Hematopoietic multipotent progenitor cell treated with erythropoietin and hydrocortisone succinate and interleukin-3 and kit ligand, for 8 days (in vitro differentiated cells): ENCODE data around the gene KIAA0319L.
"Not testable (repeated sequence)": the region's sequence is repeated elsewhere in the genome, so short reads cannot be mapped to it uniquely, and the experiment has no call there.

Source experiments
- DNase-seq: peaks from one replicate; pipeline ENCODE4 v3.0.0-alpha.2; 2015

KIAA0319L gene

DNA sequence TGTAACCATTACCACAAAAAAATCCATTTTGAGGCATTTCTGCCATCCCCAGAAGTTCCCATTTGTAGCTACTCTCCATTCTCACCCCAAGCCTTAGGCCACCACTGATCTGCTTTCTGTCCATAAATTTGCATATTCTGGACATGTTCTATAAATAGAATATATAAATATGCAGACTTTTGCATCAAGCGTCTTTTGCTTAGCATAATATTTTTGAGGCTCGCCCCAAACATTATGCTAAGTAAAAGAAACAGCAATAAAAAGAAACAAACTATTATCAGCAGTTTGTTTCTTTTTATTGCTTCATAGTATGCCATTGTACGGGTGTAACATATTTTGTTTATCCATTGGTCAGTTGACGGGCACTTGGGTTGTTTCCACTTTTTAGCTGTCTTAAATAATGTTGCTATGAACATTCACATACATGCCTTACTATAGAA is 23.8 kb upstream of the KIAA0319L start:
- DNase-seq, result no peak

DNA sequence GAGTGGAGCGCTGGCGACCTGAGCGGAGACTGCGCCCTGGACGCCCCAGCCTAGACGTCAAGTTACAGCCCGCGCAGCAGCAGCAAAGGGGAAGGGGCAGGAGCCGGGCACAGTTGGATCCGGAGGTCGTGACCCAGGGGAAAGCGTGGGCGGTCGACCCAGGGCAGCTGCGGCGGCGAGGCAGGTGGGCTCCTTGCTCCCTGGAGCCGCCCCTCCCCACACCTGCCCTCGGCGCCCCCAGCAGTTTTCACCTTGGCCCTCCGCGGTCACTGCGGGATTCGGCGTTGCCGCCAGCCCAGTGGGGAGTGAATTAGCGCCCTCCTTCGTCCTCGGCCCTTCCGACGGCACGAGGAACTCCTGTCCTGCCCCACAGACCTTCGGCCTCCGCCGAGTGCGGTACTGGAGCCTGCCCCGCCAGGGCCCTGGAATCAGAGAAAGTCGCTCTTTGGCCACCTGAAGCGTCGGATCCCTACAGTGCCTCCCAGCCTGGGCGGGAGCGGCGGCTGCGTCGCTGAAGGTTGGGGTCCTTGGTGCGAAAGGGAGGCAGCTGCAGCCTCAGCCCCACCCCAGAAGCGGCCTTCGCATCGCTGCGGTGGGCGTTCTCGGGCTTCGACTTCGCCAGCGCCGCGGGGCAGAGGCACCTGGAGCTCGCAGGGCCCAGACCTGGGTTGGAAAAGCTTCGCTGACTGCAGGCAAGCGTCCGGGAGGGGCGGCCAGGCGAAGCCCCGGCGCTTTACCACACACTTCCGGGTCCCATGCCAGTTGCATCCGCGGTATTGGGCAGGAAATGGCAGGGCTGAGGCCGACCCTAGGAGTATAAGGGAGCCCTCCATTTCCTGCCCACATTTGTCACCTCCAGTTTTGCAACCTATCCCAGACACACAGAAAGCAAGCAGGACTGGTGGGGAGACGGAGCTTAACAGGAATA is 20.1 kb upstream of the KIAA0319L start:
- DNase-seq, result peak; percentile 58

DNA sequence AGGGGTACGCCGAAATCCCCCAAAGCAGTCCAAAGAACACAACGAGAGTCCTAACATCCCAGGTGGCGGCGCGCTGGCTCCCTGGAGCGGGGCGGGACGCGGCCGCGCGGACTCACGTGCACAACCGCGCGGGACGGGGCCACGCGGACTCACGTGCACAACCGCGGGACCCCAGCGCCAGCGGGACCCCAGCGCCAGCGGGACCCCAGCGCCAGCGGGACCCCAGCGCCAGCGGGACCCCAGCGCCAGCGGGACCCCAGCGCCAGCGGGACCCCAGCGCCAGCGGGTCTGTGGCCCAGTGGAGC is 19.5 kb upstream of the KIAA0319L start:
- not testable (repeated sequence) for DNase-seq

DNA sequence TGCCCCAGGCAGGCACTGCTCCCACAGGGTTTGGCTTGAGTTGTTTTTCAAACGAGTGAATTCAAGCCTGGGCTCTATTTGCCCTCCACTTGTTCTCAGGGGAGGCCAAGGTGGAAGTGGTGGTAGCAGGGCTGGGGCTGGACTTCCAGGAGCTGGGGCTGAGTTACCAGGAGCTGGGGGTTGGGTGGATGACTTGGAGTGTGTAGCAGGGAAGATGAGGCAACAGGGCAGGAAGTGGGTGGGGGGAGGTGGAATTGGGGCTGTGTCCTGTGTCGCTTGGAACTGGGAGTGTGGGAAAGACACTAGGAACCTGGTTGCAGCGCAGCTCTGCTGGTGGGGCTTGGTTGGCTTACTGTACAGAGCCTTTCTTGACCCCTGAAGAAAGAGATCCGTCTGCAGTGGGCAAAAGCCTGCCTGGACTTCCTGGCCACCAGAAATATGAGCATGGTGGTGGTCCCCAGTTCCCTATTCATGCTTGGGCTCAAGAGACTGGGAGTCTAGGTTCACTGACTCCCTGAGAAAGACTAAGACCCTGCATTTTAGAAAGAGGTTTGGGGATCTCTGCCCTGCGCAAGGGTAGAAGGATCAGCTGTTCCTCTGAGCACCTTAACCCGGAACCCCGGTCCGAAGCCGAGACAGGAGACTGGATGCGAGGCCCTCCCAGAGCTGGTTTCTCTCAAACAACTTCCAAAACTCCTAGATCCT is 19.0 kb upstream of the KIAA0319L start:
- no peak for DNase-seq

DNA sequence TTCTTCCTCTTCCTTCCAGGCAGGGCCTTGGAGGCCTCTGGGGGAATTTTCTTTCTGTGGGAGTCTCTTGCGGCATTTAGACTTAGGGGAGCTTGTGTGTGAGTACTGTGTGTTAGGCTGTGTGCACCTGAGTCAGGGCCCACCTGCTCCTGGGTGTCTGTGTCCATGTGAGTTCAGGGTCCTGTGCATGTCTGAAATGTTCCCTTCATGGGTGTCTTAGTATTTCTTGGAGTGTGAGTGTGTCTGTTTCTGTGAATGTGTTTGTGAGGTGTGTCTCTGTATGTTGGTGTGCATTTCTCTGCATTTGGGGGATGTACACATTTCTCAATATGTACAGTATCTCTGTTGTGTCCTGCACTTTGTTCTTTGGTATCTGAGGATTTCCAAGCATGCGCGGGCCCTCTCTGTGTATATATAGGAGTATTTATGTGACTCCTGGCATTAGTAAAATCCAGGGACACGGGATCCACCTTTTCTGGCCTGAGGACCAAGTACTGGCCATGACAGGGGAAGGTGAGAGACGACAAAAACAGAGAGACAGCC is 18.3 kb upstream of the KIAA0319L start:
- DNase-seq, result no peak

DNA sequence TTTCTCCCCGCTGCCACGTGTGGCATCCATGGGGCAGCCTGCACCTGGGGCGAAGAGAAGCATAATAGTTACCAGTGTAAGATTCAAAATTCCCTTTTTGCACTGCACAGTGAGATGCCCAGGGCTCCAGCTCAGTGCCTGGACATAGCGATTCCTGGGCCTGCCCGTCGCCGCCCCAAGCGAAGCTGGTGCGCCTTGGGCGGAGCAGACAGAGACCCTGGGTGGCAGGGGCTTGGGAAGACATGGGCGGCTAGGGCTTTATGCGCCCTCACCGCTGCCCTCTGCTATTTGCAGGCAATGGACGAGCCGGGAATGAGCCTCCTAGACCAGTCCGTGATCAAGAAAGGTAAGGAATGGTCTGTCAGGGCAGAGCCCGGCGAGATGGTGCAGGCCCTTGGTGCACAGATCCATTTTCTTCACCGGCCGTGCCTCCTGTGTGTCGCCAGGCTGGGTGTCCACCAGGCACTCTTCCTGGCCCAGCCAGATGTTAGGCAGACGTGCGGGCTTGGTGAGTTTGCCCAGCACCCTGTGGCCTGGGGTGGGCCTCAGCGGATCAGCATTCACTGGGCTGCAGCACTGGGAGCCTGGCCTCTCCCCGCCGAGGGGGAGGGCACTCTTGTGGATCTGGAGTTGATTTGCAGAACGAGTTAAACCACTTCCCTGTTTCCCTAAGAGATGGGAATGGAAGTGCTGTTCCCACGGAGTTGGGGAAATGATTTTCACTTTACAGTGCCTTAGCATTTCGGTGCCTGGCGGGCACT is 17.6 kb upstream of the KIAA0319L start:
- no peak for DNase-seq

DNA sequence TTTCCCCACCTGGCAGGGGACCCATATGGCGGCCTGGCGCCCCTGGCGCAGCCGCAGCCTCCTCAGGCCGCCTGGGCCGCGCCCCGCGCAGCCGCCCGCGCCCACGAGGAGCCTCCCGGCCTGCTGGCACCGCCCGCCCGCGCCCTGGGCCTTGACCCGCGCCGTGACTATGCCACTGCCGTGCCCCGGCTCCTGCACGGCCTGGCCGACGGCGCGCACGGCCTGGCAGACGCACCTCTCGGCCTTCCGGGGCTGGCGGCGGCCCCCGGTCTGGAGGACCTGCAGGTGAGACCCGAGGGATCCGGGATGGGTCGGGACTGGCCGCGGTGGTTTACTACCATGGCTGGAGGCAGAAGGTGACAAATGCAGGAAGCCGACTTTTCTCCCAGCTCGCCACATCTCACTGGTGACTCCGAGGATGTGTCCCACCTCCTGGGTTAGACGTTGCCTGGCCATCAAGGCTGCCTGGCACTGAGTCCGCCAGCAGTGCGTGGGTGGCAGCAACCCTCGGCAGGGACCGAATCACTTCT is 17.0 kb upstream of the KIAA0319L start:
- DNase-seq, result no peak

DNA sequence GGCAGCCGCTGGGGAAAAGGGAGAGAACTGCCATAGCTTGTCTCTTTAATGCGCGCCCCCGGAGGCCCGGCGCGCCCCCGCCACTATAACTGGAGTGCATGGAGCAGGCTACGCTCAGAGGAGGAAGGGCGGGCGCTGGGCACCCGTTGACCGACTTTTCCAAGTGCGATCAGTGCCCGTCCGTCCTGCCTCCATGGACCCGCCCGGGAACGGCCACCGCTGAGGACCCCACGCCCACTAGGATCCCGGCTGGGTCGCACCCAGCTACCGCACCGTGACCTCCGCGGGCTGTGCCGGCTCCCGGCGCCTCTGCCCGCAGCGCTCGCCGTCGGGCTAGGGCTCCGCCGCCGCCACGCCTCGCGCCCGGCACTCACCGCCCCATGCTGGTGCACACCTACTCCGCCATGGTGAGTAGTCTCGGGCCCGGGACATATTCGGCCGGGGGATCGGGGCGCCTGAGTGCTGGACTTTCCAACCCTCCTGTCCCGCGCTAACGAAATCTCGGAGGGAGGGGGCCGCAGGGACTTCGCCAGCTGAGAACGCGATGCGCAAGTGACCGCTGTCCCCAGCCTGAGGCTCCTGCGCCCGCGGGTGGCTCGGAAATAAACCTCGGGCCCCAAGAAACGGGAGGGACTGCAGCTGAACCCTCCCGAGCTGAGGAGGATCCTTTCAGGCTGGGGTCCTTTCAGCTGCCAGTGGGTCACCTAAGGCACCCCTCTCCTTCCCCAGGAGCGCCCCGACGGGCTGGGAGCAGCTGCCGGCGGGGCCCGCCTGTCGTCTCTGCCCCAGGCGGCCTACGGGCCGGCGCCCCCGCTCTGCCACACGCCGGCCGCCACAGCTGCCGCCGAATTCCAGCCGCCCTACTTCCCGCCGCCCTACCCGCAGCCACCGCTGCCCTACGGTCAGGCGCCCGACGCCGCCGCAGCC is 16.3 kb upstream of the KIAA0319L start, which contains the start of gene TFAP2E:
Gene TFAP2E, plus strand, starts transcription at position 117 of the 927 bp plus-strand sequence. Its CDS starts 264 bp downstream, at position 381.
- DNase-seq, result peak; percentile 31

DNA sequence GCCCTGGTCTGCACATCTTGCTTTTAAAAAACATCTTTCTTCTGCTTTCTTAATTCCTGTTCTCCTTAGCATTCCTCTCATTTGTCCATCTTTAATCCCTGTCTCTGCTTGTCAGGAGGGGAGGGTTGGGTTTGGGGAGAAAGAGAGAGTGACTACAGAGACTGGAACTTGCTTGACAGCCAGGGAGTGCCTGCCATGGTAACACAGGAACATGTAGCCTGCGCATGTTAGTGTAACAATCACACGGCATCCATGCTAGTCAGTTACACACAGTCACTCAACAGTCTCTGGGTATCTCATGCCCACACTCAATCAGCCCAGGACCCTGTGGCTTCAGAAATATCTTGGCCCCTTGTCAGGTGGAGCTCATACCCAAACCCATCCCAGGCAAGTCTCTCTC is 15.1 kb upstream of the KIAA0319L start:
- no peak for DNase-seq

DNA sequence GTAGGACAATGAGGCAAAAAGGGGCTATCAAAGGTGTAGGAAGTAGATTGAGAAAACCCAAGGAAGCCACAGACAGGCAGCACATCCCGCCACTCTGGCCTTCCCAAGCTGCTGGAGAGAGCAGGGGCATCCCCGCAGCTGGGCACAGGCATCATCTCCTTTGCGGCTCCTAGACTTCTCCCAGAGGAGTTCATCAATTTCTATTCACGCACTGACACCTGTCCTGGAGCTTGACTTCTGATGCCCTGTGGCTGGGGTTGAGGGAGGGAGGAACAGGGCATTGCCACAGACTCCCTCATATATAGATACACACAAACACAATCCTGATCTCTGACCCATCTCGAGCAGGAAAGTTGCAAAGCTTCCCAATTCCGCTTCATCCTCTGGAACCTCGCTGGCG is 14.1 kb upstream of the KIAA0319L start:
- DNase-seq, result no peak

DNA sequence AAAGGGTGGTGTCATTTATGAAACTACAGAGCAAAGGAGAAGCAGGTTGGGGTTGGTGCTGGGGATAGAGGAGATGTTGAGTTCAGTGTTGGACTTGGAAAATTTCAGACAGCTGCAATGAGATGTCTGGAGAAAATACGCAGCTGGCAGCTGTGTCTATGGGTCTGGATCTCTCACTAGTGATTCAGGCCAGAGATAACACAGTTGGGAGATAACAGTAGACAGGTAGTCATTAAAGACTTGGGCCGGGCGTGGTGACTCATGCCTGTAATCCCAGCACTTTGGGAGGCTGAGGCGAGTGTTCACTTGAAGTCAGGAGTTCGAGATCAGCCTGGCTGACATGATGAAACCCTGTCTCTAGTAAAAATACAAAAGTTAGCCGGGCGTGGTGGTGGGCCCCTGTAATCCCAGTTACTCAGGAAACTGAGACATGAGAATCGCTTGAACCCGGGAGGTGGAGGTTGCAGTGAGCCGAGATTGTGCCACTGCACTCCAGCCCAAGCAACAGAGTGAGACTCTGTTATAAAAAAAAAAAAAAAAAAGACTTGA is 13.5 kb upstream of the KIAA0319L start:
- no peak for DNase-seq

DNA sequence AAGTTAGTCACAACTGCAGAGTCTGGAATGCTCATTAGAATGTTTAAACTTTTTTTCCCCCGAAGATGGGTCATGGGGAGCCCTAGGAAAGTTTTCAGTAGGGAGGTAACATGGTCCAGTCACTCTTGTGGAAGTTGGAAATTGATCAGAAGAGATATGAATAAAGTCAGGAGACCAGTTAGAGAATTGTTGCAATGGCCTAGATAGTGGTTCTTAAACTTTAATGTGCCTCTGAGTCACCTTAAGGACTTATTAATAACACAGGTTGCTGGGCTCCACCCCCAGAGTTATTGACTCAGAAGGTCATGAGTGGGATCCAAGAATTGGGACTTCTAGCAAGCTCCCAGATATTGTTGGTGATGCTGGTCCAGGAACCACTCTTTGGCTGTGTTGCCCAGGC is 12.7 kb upstream of the KIAA0319L start:
- DNase-seq, result no peak

DNA sequence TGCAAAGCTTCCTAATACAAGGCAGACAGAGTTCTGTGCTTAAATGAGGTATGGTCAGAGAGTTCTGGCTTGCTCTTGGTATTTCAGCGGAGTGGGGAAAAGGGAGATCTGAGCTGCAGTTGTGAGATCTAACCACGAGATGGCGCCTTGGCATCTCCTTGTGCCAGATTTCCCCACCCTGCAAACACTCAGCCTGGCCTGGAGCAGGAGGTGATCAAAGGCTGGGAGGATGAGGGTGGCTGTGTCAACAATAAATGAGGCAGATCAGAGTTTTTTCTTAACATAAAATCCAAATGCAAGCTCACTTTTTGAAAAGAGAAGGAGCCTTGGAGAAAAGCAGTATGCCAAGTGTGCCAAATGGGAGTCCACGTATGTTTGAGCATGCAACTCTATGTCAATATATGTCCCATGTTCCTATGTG is 11.8 kb upstream of the KIAA0319L start:
- peak; percentile 74 for DNase-seq

DNA sequence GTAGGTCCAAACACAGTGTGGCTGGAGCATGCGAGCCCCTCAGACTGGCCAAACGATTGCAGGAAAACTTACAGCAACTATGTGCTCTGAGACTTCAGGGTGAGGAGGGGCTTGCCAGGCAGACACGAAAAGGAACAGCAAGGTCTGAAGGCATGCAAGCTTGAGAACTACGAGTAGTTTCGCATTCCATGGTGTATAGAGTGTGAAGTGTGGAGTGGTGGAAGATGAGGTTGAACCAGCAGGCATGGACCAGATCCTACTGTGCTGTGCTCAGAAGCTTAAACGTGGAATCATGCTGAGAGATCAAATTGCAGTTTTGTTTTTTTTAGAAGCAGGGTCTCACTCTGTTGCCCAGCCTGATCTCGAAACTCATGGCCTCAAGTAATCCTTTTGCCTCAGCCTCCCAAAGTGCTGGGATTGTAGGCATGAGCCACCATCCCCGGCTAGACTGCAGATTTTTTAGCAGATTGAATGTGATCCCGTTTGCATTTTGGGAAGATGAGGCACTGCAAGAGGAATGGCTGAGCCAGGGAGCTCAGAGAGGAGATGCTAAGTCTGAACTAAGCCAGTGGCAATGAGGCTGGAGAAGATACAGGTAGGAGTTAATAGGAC is 10.8 kb upstream of the KIAA0319L start:
- DNase-seq, result no peak

DNA sequence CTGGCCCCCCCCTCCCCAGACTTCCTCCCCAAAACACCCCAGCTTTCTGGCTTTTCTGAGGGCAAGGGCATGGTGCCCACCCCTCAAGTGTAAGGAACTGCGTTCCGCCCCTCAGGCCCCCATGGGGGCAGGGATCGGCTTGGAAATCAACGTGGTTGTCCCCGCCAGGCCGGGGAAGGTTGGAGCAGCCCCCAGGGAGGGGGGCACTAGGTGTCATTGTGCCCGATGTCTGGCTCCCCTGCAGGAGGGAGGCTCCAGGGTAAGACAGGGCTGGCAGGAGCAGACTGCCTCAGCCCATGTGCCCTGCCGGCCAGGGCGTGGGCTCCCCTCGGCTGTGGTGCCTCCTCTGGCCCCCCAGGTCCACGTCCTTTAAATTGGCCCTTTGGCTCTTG is 8.5 kb upstream of the KIAA0319L start:
- no peak for DNase-seq

DNA sequence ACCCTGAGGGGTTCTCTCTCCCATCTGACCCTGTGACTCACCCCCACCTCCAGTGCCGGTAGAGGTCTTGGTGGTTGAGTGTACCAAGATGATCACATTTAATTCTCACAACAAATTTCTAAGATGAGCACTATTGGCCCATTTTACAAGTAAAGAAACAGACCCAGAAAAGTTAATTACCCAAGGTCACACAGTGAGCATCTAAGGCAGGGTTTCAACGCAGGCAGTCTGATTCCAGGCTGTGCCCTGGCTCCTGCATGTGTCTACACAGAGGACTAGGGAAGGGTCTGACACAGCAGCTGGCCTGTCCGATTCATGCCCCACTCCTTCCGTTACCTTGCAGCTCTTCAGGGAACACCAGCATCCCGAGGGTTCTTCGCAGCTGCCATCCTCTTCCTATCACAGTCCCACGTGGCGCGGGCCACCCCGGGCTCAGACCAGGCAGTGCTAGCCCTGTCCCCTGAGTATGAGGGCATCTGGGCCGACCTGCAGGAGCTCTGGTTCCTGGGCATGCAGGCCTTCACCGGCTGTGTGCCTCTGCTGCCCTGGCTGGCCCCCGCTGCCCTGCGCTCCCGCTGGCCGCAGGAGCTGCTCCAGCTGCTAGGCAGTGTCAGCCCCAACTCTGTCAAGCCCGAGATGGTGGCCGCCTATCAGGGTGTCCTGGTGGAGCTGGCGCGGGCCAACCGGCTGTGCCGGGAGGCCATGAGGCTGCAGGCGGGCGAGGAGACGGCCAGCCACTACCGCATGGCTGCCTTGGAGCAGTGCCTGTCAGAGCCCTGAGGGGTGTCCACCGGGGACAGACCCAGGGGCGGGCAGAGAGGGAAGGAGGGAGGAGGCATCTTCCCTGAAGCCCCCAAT is 7.9 kb upstream of the KIAA0319L start:
- no peak for DNase-seq

DNA sequence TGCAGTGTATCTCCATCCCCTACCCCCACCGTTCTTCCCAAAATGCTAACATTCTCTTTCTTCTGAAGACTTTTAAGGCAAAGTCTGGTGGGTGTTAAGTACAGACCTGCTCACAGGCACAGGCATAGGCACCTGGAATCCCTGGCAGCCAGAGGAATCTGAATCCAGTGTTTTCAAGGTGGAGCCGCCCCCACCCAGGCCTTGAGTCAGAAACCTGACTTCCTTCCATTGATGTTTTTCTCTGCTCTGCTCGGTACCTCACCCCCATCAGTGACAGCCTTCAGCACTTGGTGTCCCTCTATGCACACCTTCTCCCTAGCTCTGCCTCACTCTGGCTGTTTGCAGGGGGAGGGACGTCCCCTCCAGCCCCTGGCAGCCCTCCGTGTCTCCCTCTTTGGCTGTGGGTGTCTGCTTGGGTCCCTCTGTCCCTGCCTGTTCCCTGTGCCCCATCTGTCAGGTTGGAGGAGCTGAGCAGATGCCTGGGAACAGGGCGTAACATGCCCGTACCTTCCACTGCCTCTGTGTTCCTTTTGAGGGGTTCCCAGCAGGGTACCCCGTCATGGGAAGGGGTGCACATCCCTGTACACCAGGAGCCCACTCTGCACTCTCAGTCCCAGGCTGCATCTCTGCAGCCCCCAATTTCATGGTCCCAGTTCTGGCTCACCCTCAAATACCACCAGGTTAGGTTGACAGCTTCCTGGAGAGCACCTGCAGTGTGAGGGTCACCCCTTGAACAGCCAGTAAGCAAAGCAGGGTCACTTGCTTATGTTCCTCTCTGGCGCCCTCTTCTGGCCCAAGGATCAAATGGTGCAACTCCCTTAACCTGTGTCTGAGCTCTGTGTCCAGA is 7.1 kb upstream of the KIAA0319L start:
- peak; percentile 83 for DNase-seq

DNA sequence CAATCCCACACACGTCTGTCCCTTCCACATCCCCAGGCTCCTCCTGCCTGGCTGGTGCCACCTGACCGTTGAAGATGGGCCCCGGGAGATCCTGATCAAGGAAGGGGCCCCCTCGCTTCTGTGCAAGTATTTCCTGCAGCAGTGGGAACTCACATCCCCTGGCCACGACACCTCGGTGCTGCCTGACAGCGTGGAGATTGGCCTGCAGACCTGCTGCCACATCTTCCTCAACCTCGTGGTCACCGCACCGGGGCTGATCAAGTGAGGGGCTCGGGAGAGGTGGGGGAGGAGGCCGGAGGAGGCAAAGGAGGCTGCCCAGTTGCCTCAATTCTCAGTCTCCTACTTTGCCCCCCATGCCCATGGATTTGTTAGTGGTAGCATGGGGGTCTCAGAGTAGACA is 6.0 kb upstream of the KIAA0319L start:
- no peak for DNase-seq
